C1 segment of cervical spinal cord (tissue), 14 donors: ENCODE data around the gene CRYBB1.

Experiments used
- DNase-seq, 14 donors: peaks; one replicate each; lab custom pipeline; 2025; lab: John Stamatoyannopoulos, UW

Gene CRYBB1

DNA sequence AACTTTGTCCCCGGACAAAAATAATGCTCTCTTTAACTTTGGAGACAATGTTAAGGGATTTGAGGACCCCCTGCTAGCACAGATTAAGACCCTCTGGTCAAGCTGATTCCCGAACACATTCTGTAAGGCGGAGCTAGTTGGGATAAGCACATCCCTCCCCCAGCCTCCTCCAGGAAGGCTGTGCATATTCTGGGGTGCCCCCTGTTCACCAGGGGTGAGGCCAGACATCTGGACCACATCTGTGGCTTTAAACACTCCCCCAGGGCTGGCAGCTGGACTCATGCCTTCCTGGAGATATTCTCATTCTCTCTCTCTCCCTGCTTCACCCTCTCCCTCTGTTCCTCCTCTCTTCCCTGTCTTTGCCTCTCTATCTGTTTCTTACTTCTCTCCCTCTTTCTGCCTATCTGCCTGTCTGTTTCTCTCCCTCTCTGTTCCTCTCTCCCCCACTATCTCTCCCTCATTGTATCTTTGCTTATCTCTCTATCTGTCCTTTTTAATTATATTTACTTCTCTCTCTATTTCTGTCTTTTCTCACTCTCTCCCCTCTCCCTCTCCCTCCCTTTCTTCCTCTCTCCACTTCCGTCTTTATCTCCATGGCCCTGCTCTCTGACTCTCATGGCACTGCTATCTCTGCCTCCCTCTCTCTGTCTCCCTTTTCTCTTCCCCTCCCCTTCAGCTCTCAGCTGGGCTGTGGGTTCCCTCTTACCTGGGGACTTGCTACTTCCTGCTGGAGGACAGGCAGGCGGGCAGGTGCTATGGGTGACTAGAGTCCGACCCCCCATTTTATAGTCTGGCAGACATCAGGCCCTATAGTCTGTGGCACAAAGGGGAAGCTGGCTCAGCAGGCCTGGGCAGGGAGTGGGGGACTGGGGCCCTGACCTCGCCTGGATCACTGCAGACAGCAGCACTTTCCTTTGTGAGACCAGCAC, at the start of gene CRYBB1:
Gene CRYBB1 (minus strand): TSS at position 757 of the 929 bp plus-strand sequence. CDS start 1,708 bp downstream, outside the sequence.
- peak in 8 of 14 donors; percentile 3 to 37 (median 7) for DNase-seq

- no peak for DNase-seq
Observed at GRCh38 chr22:26667140-26667539, 49.3 kb upstream of the CRYBB1 start.

GRCh38 chr22:26665813-26666231, 48.0 kb upstream of the CRYBB1 start:
- no peak for DNase-seq

DNA sequence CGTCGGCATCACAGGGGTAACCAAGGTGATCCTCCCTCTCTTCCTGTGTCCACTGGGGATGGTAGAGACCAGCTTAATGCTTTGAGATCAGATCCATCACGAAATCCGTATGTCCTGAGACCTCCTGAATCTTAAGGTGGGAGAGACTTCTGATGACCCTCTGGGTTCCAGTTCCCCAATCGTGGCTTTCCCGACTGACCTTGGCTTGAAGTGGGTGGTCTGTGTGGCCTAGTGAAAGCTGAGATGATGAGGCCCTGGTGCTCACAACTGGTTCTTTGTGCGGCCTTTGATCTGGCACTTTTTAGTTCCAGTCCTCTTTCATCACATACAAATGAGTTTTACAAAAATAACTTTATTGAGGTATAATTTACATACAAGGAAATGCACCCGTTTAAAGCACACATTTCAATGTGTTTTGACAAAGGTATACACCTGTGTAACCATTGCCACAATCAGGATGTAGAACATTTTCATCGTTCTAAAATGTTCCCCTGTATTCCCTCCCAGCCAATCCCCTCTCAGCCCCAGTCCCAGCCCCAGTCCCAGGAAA, 45.6 kb upstream of the CRYBB1 start:
- no peak for DNase-seq

DNA sequence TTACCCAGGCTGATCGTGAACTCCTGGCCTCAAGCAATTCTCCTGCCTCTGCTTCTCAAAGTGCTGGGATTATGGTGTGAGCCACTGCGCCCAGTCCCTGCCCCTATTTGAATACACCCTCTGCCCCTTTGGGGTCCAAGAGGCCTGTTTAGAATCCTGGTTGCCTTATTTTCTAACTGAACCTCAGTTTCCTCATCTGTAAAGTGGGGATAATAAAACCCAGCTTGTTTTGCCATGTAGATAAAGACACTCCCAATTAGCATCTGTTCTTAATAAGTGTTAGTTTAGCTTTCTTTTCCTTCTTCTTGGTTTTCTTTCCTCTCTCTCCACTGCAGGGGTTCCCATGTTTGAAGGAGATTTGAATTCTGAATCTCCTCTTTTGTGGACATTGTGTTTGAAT, 44.3 kb upstream of the CRYBB1 start:
- no peak for DNase-seq

DNA sequence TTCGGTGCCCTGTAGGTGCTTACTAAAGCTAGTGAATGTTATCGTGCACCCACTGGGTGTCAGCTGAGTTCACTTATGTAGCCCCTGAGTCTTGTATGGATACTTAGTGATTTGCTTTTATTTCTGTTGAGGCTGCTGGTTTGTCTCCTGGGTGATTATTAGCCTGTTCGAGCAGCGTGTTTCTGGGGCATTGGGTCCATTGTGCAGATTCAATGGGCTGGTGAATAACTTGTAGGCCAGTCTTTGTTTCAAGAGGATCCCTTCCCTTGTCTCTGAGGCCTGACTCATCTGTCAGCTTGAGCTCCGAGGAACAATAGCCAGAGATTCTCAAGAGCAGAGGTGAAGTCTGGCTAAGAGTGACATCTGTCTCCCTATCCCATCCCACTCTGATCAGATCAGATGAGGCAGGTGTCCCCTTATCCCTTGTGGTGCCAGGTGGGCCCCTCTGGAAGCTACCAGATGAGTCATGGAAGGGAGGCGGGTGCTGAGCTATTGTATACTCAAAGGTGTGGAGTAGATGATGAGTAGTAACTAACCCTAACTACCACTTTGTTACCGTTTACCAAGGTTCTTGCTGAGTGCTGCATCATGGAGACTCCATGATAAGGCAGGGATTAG, 43.2 kb upstream of the CRYBB1 start:
- DNase-seq: no peak

DNA sequence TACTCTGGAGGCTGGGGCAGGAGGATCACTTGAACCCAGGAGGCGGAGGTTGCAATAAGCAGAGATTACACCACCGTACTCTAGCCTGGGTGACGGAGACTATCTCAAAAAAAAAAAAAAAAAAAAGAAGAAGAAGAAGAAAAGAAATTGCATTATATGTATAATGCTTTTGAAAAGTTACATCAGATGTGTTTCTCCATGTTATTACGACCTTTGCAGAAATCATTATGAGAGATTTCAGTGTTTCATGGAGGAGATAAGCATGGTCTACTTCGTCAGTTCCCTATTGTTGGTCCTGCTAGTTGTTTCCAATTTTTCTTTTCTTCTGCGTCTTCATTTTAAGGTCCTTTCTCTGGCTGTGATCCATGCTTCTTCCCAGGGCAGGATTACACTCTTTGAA, 42.5 kb upstream of the CRYBB1 start:
- no peak for DNase-seq

DNA sequence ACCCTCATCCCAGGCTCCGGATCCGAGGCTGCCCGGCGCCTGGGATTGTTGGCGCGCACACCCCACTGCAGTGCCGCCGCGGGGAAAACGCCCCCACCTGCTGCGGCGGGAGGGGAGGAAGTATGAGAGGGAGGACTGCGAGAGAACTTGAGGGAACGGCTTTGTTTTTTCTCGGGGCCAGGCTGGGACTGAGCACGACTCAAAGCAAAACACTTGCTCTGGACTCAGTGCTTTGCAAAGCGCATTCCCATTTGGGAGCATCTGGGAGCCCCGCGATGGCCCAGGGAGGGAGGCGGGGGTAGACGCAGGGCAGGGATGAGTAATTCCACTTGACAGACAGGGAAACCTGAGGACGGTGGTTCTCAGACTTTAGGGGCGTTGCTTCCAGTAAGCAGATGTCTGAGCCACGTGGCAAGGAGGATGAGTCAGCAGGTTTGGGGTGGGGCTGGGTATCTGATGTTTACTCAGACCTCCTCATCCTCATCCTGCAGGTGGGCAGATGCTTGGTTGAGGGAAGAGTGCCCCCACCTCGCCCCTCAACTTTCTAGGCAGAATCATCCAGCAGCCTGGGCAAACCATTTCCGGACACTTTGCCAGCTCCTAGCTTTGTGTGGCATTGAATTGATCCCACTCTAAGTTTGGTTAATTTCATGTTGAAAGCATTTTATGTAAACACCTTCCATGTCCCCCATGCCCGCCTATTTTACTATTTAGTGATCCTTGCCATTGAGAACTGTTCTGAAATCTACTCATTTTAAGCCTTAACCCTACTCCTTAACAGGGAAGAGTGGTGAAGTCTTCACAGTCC, 41.0 kb upstream of the CRYBB1 start:
- peak in 4 of 14 donors; percentile 11 to 67 (median 19) for DNase-seq

DNA sequence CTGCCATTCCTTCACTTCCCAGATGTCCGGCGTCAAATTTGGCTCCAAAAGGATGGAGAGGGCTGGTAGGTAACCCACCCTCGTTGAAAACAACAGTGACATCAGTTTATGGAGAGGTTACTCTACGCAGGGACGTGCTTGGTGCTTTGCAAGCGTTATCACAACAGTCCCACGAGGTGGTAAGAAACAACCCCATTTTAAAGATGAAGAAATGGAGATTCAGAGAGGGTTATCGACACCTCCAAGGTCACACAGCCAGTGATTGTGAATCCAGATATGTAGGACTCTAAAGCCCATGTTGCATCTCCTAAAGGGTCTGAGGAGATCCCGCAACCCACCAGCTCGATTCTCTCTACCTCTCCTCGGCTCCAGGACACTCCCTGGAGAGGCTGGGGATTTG, 40.3 kb upstream of the CRYBB1 start:
- DNase-seq: no peak

DNA sequence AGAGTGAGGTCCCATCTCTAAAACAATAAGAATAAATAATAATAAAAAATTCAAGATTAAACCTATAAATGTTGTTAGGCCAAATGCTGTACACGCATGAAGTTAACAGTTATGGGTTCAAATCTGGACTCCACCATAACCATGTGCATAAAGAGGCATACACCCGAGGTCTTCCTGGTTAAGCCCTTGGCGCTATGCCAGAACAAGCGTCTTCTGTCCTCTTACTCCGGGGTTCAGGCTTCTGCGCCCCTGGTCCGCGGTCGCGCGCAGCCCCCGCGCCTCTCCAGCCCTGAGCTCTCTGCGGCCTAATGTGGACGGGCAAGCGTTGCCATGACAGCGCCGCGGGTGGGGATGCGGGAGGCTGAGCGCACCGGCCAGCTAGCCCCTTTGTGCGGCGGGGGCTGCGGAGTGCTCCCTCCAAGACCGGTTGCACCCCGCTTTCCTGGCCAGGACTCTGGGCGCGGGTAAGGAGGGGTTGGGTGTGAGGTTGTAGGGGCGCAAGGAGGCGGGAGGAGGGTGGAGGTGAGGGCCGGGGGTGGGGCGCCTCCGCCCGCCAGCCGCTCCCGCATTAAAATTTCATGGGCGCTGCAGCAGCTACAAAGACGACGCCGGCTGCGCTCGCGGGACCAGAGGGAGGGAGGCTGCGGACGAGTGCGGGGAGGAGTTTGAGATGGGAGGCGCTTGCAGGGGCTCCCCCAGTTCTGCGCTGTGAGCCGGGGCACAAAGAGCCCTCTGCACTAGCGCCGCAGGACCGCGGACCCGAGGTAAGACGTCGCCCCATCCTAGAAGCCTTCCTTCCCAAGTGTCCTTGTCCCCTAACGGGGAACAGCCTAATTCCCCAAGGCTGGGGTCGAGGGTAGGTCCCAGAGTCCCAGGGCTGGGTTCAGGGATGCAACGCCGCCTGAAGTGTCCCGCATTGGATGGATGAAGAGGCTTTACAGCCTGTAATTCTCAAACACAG, 39.3 kb upstream of the CRYBB1 start, which contains the start of gene MIAT:
Gene MIAT (plus strand): TSS at position 698 of the 961 bp plus-strand sequence.
- DNase-seq: no peak

DNA sequence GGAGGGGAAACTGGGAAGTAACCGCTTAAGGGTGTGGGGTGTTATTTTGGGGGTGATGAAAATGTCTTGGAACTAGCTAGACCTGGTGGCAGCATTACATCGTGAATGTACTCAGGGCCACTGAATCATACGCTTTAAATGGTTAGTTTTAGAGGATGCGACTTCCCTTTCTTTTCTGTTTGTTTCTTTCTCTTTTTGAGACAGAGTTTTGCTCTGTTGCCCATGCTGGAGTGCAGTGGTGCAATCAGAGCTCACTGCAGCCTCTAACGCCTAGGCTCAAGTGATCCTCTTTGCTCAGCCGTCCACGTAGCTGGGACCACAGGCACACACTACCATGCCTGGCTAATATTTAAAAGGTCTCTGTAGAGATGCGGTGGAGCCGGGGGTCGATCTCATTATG, 34.0 kb upstream of the CRYBB1 start:
- no peak for DNase-seq

GRCh38 chr22:26650722-26651421, 33.0 kb upstream of the CRYBB1 start:
- no peak for DNase-seq

GRCh38 chr22:26648528-26649388, 30.9 kb upstream of the CRYBB1 start:
- no peak for DNase-seq

DNA sequence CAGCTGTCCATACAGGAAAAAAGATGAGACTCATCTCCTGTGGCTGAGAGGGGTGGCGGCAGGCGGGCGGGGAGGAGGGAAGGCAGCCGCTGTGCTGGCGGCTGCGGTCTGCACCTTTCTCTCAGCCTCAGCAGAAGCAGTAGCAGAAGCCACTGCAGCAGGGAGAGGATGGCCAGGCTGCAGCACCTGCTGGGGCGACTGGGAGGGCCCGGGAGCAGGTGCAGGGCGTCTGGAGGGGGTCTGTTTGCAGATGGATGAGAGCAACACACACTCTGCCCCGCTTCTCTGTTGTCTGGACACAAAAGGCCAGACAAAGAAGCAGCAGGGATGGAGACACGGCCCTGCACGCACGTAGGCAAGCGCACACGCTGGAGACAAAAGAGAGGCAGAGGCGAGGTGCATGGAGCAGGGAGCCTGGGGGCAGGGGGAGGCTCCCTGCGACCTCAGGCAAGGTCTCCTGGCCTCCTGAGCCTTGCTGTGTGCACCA, 30.2 kb upstream of the CRYBB1 start:
- DNase-seq: no peak

DNA sequence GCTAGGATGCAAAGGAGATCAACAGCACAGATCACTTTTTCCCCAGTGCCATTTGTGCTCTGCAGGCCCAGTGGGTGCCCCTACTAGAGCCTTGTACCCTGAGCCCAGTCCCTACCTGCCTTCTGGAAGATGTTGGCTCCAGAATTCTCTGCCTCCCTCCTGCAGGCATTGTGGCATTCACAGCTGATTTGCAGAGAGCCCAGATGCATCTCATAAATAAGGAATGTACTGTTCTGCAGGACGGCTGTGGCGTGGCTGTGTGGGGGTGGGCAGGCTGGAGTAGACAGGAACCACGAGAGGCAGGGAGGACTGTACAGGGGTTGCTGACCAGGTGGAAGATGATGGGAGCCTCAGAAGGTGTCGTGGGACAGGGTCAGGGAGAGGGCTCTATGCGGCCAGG, 28.3 kb upstream of the CRYBB1 start:
- no peak for DNase-seq

DNA sequence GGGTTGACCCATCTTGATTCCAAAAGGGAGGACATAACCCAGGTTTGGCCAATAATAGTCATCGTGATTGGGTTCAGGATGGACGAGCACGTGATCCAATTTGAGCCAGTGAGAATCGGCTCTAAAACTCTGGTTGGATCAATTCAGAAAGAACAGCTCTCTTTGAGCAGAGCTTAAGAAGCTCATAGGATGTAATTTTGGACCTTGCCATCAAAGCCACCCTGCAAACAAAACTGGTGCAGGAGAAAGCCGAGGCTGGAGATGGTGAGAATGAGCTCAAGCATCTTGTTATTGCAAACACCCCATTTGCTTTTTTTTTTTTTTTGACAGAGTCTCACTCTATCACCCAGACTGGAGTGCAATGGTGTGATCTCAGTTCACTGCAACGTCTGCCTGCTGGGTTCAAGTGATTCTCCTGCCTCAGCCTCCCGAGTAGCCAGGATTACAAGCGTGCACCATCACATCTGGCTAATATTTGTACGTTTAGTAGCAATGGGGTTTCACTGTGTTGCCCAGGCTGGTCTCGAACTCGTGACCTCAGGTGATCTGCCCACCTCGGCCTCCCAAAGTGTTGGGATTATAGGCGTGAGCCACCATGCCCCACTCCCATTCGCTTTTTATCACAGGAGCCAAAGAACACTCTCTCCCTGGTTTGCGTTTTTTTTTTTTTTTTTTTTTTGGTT, 25.7 kb upstream of the CRYBB1 start:
- no peak for DNase-seq

- DNase-seq: no peak
Observed at GRCh38 chr22:26642465-26643417, 24.9 kb upstream of the CRYBB1 start.
